ENCODE data around the gene OR4D5.

OR4D5 gene

DNA sequence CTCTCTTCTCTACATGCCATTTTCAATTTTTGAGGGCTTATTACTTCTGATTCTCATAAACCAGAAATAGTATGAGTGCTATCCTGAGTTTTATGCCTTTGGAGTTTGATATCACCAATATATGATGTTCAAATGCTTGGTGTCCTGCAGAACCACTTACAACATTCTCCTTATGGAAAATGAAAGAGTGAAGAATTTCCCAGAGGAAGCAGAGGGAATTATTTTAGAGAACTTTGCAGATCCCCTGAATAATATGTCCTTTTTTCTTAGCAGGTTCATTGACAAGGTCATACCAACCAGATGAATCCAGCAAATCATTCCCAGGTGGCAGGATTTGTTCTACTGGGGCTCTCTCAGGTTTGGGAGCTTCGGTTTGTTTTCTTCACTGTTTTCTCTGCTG lies at the start of gene OR4D5:
Gene OR4D5 (plus strand): TSS at position 301 of the 400 bp plus-strand sequence. CDS start 0 bp downstream, at position 301.
- DNase-seq: no peak

DNA sequence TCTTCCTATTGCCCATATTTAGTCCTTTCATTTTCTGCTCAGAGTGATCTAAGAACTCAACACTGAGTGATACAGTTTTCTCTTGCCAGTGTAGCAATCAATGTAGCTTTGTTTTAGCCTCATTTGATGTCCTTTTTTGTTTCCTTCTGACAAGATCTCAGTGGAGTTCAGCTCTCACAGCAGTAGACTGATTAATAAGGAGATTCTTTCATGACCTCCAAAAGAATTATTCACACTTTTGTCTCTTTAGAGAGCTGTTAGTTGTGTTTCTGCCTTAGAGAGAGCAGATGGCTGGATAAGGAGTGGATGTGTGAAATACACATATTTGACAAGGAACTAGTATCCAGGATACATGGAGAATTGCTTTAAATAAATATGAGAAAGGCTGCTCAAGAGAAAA lies 47.4 kb upstream of the OR4D5 start:
- DNase-seq: no peak

GRCh38 chr11:123899792-123900191 lies 39.6 kb upstream of the OR4D5 start:
- no peak for DNase-seq

DNA sequence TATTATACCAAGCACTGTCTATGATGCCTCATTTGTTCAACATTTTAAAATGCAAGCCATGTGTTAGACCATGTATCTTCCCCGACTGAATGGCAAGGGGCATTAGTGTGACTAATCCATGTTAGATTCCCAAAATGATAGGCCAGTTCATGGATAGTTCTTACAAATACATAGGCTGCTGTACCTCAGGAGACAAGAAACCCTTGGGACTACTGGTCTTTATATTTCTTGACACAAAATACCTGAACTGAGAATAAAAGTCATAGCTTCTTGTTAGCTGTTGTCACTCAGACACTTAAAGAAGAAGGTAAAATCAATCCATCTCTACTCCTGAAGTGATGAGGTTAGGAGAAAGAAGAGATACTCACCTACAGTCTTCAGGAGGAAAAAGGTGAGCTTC lies 37.5 kb upstream of the OR4D5 start, which contains the start of gene OR8D4:
Gene OR8D4 (plus strand): TSS at position 301 of the 400 bp plus-strand sequence. CDS start 4,265 bp downstream, outside the sequence.
- no peak for DNase-seq

GRCh38 chr11:123903932-123904331 lies 35.5 kb upstream of the OR4D5 start:
- no peak for DNase-seq

- no peak for DNase-seq
Measured at GRCh38 chr11:123904932-123905331, 34.5 kb upstream of the OR4D5 start.

GRCh38 chr11:123905826-123906225 lies 33.6 kb upstream of the OR4D5 start:
- DNase-seq: no peak

DNA sequence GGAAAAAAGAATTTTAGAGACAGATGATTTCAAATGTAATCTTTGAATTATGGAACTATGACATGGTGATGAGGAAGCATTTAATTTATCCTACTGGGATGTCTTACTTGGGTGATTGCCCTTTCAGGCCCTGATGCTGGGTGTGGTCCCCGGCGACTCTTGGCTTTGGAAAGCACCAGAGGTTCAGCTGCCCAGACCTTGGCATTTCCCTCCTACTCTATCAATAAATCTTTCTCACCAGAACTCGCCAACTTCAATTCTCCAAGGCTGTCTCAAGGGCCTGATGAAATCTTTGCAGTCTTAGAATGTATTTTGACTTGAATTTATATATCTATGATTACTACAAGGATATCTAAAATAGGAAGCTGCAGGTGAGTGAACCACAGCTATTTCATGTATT lies 18.5 kb upstream of the OR4D5 start:
- no peak for DNase-seq

DNA sequence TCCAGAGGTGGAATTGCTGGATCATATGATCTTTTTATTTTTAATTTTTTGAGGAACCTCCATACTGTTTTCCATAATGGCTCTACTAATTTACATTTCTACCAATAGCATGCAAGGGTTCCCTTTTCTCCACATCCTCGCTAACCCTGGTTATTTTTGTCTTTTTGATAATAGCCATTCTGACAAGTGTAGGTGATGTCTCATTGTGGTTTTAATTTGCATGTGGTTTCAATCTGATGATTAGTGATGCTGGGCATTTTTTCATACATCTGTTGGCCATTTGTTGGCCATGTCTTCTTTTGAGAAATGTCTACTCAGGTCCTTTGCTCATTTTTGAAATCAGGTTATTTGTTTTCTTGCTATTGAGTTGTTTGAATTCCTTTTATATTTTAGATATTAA lies 15.4 kb upstream of the OR4D5 start:
- DNase-seq: no peak

- DNase-seq: no peak
Measured at GRCh38 chr11:123942413-123942812, 3.0 kb downstream of the OR4D5 start.

DNA sequence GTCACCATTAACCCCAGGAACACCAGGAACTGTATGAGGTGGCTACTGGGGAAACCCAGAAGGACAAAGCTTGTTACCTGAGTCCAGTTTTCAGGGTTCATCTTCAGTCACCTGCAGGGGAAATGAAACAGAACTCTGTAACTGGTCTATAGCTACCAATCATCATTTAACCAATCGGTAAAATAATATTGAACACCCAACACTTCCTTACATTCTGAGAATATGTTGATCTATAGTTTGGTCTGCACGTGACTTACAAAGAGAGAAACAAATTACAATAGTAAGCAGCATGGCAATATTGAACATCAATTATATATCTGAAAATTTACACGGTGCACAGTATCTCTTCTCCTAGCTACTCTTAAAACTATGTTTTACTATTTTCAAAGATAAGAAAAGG lies 4.3 kb downstream of the OR4D5 start, which contains the start of gene OR6T1:
Gene OR6T1 (minus strand): TSS at position 101 of the 400 bp plus-strand sequence. CDS start 0 bp downstream, at position 101.
- DNase-seq: no peak

DNA sequence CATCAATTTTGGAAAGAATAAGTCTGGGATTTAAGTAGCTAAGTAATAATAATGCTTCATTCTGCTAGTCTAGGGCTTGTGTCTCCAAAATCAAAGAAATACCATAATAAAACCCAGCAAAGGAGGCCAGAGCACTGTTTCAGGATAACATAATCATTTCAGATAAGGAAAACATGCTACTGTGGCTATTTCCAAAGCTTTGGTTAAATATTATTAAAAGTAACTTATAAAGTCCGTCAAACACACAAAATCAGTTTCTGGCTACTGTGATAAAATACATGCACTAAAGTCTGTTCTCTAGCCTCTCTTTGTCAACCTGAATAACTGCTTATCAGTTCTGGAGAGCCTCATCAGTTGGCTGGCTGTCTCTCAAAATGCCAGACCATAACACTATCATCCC lies 5.7 kb downstream of the OR4D5 start:
- no peak for DNase-seq

DNA sequence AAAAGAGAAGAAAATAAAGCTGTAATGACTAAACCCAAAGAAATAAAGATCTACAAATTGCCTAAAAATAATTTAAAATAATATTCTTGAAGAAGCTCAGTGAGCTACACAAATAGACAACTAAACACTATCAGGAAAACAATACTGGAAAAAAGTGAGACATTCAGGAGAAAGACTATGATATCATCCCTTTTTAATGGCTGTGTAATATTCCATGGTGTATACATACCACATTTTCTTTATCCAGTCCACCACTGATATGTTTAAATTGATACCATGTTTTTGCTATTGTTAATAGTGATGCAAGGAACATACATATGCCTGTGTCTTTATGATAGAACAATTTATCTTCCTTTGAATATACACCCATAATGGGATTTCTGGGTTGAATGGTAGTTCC lies 17.3 kb downstream of the OR4D5 start:
- DNase-seq: no peak

GRCh38 chr11:123973816-123974215 lies 34.4 kb downstream of the OR4D5 start:
- DNase-seq: no peak

GRCh38 chr11:123976770-123977560 lies 37.5 kb downstream of the OR4D5 start:
- no peak for DNase-seq

DNA sequence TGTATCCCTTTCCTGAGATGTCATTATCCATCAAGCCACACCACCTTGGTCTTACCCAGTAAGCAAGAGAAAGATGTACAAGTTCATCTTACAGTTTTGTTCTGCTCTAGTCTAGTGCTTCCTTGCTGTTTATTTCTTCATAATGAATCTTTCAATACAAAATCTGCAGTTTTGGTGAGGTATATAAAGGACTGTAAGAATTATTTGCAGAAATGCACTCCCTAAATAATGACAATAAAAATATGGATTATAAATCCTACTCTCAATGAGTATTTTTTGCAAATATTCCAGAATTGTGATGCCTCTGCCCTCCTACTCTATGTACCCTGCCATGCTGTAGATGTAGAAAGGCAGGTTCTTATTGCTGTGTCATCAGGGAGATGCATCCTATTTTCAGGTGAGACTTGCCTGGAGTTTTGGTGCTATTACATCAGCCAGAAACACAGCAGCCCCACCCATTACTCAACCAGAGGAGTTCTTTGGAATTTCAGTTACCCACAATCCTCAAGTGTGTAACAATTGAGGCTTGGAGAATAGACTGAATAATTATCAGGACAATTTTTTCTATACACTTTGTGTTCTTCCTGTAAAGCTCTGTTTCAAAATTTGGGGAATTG lies 38.4 kb downstream of the OR4D5 start, which contains the start of gene OR10S1:
Gene OR10S1 (minus strand): TSS at position 51 of the 617 bp plus-strand sequence. CDS start 117 bp downstream, outside the sequence.
- DNase-seq: no peak

DNA sequence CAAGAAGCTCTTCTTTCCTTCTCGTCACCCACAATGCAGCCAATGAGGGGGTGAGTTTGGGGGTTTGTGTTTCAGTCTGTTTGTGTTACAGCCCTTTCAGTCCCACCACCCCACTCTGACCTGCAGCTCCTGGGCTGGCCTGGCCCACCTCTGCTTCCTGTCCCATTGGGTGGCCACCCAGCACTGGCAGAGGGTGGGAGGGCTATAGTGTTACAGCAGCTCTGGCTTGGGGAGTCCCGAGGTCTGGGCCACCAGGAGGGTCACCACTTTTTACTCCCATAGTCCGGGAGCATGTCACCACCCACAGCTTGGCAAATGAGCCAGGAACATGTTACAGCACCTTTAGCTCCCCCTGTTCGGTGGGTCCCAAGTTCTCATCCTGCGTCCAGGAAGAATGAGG lies 39.9 kb downstream of the OR4D5 start:
- no peak for DNase-seq

All from NCI-H446 treated with DMSO at 0.1 percent for 48 hours (cell line).